Measurements from ENCODE around the gene MFSD6.

MFSD6 gene

GRCh38 chr2:190366248-190366753 is 41.9 kb upstream of the MFSD6 start:
- DNase-seq (ENCODE audit: insufficient read length, low spot score) (no peak), FAIRE-seq (no peak)
- no peak for TF ChIP-seq CTCF (IDR thresholded peaks at IDR 0.05; ENCODE audit: insufficient read depth, missing control alignments)

- no peak for TF ChIP-seq CTCF (IDR thresholded peaks at IDR 0.05; ENCODE audit: insufficient read depth, missing control alignments)
- DNase-seq (ENCODE audit: insufficient read length, low spot score) (no peak), FAIRE-seq (no peak)
Measured at GRCh38 chr2:190367091-190367490, 41.1 kb upstream of the MFSD6 start.

- FAIRE-seq (no peak), DNase-seq (ENCODE audit: insufficient read length, low spot score) (no peak)
- no peak for TF ChIP-seq CTCF (IDR thresholded peaks at IDR 0.05; ENCODE audit: insufficient read depth, missing control alignments)
Measured at GRCh38 chr2:190369635-190370034, 38.5 kb upstream of the MFSD6 start.

- no peak for FAIRE-seq
- TF ChIP-seq CTCF (IDR thresholded peaks at IDR 0.05; ENCODE audit: insufficient read depth, missing control alignments): no peak
- DNase-seq (ENCODE audit: insufficient read length, low spot score): no peak
Measured at GRCh38 chr2:190376083-190376482, 32.1 kb upstream of the MFSD6 start.

- FAIRE-seq (no peak), DNase-seq (ENCODE audit: insufficient read length, low spot score) (no peak)
- no peak for TF ChIP-seq CTCF (IDR thresholded peaks at IDR 0.05; ENCODE audit: insufficient read depth, missing control alignments)
Measured at GRCh38 chr2:190376591-190377245, 31.4 kb upstream of the MFSD6 start.

- no peak for TF ChIP-seq CTCF (IDR thresholded peaks at IDR 0.05; ENCODE audit: insufficient read depth, missing control alignments)
- FAIRE-seq (no peak), DNase-seq (ENCODE audit: insufficient read length, low spot score) (no peak)
Measured at GRCh38 chr2:190378880-190379237, 29.3 kb upstream of the MFSD6 start.

- DNase-seq (ENCODE audit: insufficient read length, low spot score) (no peak), FAIRE-seq (no peak)
- no peak for TF ChIP-seq CTCF (IDR thresholded peaks at IDR 0.05; ENCODE audit: insufficient read depth, missing control alignments)
Measured at GRCh38 chr2:190379249-190379964, 28.7 kb upstream of the MFSD6 start.

All from D721Med (cell line).